HEK293 (cell line): Measurements from ENCODE around the gene PRR36.

ENCODE experiments used
- CTCF ChIA-PET: fragments of 350-600 bp; formaldehyde crosslinking; extraction: SDS; loops from one replicate; lab custom pipeline; 2021; ENCODE audit warnings: antibody characterized with exemption; lab: Yijun Ruan, JAX
- POLR2A ChIA-PET: fragments of 300-600 bp; formaldehyde crosslinking; extraction: SDS; loops from one replicate; lab custom pipeline; 2020; ENCODE audit warnings: antibody characterized with exemption, inconsistent platforms; lab: Yijun Ruan, JAX
- H3K27ac ChIP-seq: fragments of 200-500 bp; sonication (Bioruptor generic); 2 replicates; pipeline ENCODE4 v1.5.1; 2014; ENCODE audit warnings: low read depth, low read length, control low read depth, inconsistent platforms; ENCODE audit errors: extremely low read depth
- H3K36me3 ChIP-seq, 2 experiments: fragments of 200-500 bp in 1 of 2; sonication (Bioruptor generic) in 1 of 2; 1 replicate in 1 of 2; 2 replicates in 1 of 2; pipeline ENCODE4 v1.5.1; 2014 to 2017; ENCODE audit warnings: inconsistent platforms in 2 of 2, low read length in 2 of 2; ENCODE audit not compliant: control insufficient read depth in 2 of 2, insufficient read depth in 1 of 2
- H3K4me1 ChIP-seq: fragments of 200-500 bp; sonication (Bioruptor generic); 2 replicates; pipeline ENCODE4 v1.5.1; 2014; ENCODE audit warnings: mild to moderate bottlenecking, low read length, inconsistent platforms; ENCODE audit not compliant: control insufficient read depth, insufficient read depth
- H3K4me3 ChIP-seq: 2 replicates; pipeline ENCODE4 v1.5.1; 2011; ENCODE audit warnings: low read depth, mild to moderate bottlenecking, control low read depth, low read length, moderate library complexity
- H3K9me3 ChIP-seq: fragments of 200-500 bp; sonication (Bioruptor generic); 2 replicates; pipeline ENCODE4 v1.5.1; 2014; ENCODE audit warnings: low read depth, low read length, inconsistent platforms; ENCODE audit not compliant: control insufficient read depth, insufficient read depth
- FEZF1 ChIP-seq: fragments of 450-650 bp; formaldehyde crosslinking; IDR thresholded peaks from 2 replicates; pipeline ENCODE4 v1.5.1; 2016; ENCODE audit warnings: missing biosample characterization, missing genetic modification characterization
- KLF1 ChIP-seq: fragments of 450-650 bp; formaldehyde crosslinking; IDR thresholded peaks from 2 replicates; pipeline ENCODE4 v1.5.1; 2016; ENCODE audit warnings: missing biosample characterization, missing genetic modification characterization
- KLF10 ChIP-seq: fragments of 450-650 bp; IDR thresholded peaks from 2 replicates; pipeline ENCODE4 v1.5.1; 2018; ENCODE audit warnings: missing biosample characterization, mild to moderate bottlenecking, missing genetic modification characterization
- KLF8 ChIP-seq: fragments of 450-650 bp; formaldehyde crosslinking; IDR thresholded peaks from 2 replicates; pipeline ENCODE4 v1.5.1; 2016; ENCODE audit warnings: missing biosample characterization, missing genetic modification characterization
- OSR2 ChIP-seq: fragments of 450-650 bp; formaldehyde crosslinking; IDR thresholded peaks from 2 replicates; pipeline ENCODE4 v1.5.1; 2016; ENCODE audit warnings: missing biosample characterization, missing genetic modification characterization
- RBAK ChIP-seq: fragments of 450-650 bp; formaldehyde crosslinking; IDR thresholded peaks from 2 replicates; pipeline ENCODE4 v1.5.1; 2016; ENCODE audit warnings: missing biosample characterization, missing genetic modification characterization
- ZBTB8A ChIP-seq: fragments of 450-650 bp; formaldehyde crosslinking; IDR thresholded peaks from 2 replicates; pipeline ENCODE4 v1.5.1; 2016; ENCODE audit warnings: missing biosample characterization, missing genetic modification characterization
- ZIC2 ChIP-seq: fragments of 450-650 bp; formaldehyde crosslinking; IDR thresholded peaks from 2 replicates; pipeline ENCODE4 v1.5.1; 2016; ENCODE audit warnings: missing biosample characterization, missing genetic modification characterization
- ZNF10 ChIP-seq: fragments of 450-650 bp; formaldehyde crosslinking; IDR thresholded peaks from 2 replicates; pipeline ENCODE4 v1.5.1; 2017; ENCODE audit warnings: missing biosample characterization, missing genetic modification characterization
- ZNF121 ChIP-seq: fragments of 450-650 bp; formaldehyde crosslinking; IDR thresholded peaks from 2 replicates; pipeline ENCODE4 v1.5.1; 2016; ENCODE audit warnings: missing biosample characterization, missing genetic modification characterization
- ZNF133 ChIP-seq: fragments of 450-650 bp; formaldehyde crosslinking; IDR thresholded peaks from 2 replicates; pipeline ENCODE4 v1.5.1; 2016; ENCODE audit warnings: missing biosample characterization, missing genetic modification characterization
- ZNF175 ChIP-seq: fragments of 450-650 bp; formaldehyde crosslinking; IDR thresholded peaks from 2 replicates; pipeline ENCODE4 v1.5.1; 2016; ENCODE audit warnings: missing biosample characterization, missing genetic modification characterization
- ZNF221 ChIP-seq: fragments of 450-650 bp; formaldehyde crosslinking; IDR thresholded peaks from 2 replicates; pipeline ENCODE4 v1.5.1; 2017; ENCODE audit warnings: missing biosample characterization, missing genetic modification characterization, borderline replicate concordance
- ZNF24 ChIP-seq: fragments of 450-650 bp; formaldehyde crosslinking; IDR thresholded peaks from 2 replicates; pipeline ENCODE4 v1.5.1; 2016; ENCODE audit warnings: missing biosample characterization, missing genetic modification characterization
- ZNF324 ChIP-seq: fragments of 450-650 bp; formaldehyde crosslinking; IDR thresholded peaks from 2 replicates; pipeline ENCODE4 v1.5.1; 2016; ENCODE audit warnings: missing biosample characterization, missing genetic modification characterization
- ZNF354C ChIP-seq: fragments of 450-650 bp; formaldehyde crosslinking; IDR thresholded peaks from 2 replicates; pipeline ENCODE4 v1.5.1; 2016; ENCODE audit warnings: missing biosample characterization, missing genetic modification characterization, low read depth, borderline replicate concordance
- ZNF391 ChIP-seq: fragments of 450-650 bp; formaldehyde crosslinking; IDR thresholded peaks from 2 replicates; pipeline ENCODE4 v1.5.1; 2016; ENCODE audit warnings: low read depth, missing biosample characterization, missing genetic modification characterization, borderline replicate concordance
- ZNF621 ChIP-seq: fragments of 450-650 bp; formaldehyde crosslinking; IDR thresholded peaks from 2 replicates; pipeline ENCODE4 v1.5.1; 2017; ENCODE audit warnings: missing biosample characterization, missing genetic modification characterization
- ZNF76 ChIP-seq: fragments of 450-650 bp; formaldehyde crosslinking; IDR thresholded peaks from 2 replicates; pipeline ENCODE4; 2016; ENCODE audit warnings: low read depth, missing biosample characterization, missing genetic modification characterization, borderline replicate concordance
- TF ChIP-seq, protein P1 (sequence below): fragments of 450-650 bp; formaldehyde crosslinking; IDR thresholded peaks from 2 replicates; pipeline ENCODE4 v1.5.1; 2017; ENCODE audit warnings: missing biosample characterization, mild to moderate bottlenecking, missing genetic modification characterization, moderate library complexity
- TF ChIP-seq, protein P2 (sequence below): sonication (generic); formaldehyde crosslinking; IDR thresholded peaks from 2 replicates; pipeline ENCODE4 v1.8.1; 2022; ENCODE audit warnings: mild to moderate bottlenecking, moderate library complexity, missing genetic modification reagents
- TF ChIP-seq, protein P3 (sequence below): fragments of 450-650 bp; formaldehyde crosslinking; IDR thresholded peaks from 2 replicates; pipeline ENCODE4 v1.5.1; 2016; ENCODE audit warnings: missing biosample characterization, missing genetic modification characterization

PRR36 gene

DNA sequence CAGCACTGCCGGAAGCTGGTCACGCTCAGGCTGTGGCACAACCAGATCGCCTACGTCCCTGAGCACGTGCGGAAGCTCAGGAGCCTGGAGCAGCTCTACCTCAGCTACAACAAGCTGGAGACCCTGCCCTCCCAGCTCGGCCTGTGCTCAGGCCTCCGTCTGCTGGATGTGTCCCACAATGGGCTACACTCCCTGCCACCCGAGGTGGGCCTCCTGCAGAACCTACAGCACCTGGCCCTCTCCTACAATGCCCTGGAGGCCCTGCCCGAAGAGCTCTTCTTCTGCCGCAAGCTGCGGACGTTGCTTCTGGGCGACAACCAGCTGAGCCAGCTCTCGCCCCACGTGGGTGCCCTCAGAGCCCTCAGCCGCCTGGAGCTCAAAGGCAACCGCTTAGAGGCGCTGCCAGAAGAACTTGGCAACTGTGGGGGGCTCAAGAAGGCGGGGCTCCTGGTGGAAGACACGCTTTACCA is 26.2 kb upstream of the PRR36 start:
- H3K36me3 ChIP-seq = peaks cover 3 to 32% of the 10 kb centered on the region in 2 experiments; a peak in 2 of 3 replicates
- no peak overlapping the region for H3K4me3 ChIP-seq
- H3K9me3 ChIP-seq = no peaks in the 10 kb centered on the region
- H3K4me1 ChIP-seq = peaks cover 5% of the 10 kb centered on the region; the same call in 1 of the 2 replicates
- TF ChIP-seq KLF10 (tag by site-specific recombination) = no peak
- TF ChIP-seq ZBTB8A (tag by site-specific recombination) = no peak
- H3K27ac ChIP-seq = no peak overlapping the region
- ChIA-PET CTCF (interaction anchor here (0.5 to 3.1 kb wide), 7 partner anchors 8 to 265 kb away, joined by 3 to 21 read pairs (median 4); no protein-coding TSS in a partner anchor), POLR2A (interaction anchor here (0.5 to 3.4 kb wide), 8 partner anchors 9 to 43 kb away, joined by 3 to 22 read pairs (median 6); partner anchors contain the start of genes LRRC8E, SNAPC2 and TIMM44)

DNA sequence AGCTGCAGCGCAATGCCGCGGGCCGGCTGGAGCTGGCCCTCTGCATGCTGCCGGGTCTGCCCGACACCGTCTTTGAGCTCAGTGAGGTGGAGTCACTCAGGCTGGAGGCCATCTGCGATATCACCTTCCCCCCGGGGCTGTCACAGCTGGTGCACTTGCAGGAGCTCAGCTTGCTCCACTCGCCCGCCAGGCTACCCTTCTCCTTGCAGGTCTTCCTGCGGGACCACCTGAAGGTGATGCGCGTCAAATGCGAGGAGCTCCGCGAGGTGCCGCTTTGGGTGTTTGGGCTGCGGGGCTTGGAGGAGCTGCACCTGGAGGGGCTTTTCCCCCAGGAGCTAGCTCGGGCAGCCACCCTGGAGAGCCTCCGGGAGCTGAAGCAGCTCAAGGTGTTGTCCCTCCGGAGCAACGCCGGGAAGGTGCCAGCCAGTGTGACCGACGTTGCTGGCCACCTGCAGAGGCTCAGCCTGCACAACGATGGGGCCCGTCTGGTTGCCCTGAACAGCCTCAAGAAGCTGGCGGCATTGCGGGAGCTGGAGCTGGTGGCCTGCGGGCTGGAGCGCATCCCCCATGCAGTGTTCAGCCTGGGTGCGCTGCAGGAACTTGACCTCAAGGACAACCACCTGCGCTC is 25.7 kb upstream of the PRR36 start:
- Histone ChIP-seq H3K4me1 (0 out of 2 replicates have a peak, but pooled peaks cover 2% of the 10 kb centered on the region), H3K27ac (no peak overlapping the region), H3K4me3 (no peak overlapping the region)
- POLR2A ChIA-PET = interaction anchor here (0.5 to 3.4 kb wide), 7 partner anchors 9 to 43 kb away, joined by 3 to 22 read pairs (median 5); partner anchors contain the start of genes LRRC8E, SNAPC2 and TIMM44
- no peak for TF ChIP-seq RBAK
- TF ChIP-seq ZNF621 = no peak
- no peak for TF ChIP-seq ZNF324 (tag by site-specific recombination)
- TF ChIP-seq ZNF175 = no peak
- TF ChIP-seq ZNF24 = no peak
- TF ChIP-seq, protein P1, sequence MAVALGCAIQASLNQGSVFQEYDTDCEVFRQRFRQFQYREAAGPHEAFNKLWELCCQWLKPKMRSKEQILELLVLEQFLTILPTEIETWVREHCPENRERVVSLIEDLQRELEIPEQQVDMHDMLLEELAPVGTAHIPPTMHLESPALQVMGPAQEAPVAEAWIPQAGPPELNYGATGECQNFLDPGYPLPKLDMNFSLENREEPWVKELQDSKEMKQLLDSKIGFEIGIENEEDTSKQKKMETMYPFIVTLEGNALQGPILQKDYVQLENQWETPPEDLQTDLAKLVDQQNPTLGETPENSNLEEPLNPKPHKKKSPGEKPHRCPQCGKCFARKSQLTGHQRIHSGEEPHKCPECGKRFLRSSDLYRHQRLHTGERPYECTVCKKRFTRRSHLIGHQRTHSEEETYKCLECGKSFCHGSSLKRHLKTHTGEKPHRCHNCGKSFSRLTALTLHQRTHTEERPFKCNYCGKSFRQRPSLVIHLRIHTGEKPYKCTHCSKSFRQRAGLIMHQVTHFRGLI (tag by site-specific recombination) = no peak
- no peak for TF ChIP-seq ZNF133 (tag by site-specific recombination)
- TF ChIP-seq, protein P2, sequence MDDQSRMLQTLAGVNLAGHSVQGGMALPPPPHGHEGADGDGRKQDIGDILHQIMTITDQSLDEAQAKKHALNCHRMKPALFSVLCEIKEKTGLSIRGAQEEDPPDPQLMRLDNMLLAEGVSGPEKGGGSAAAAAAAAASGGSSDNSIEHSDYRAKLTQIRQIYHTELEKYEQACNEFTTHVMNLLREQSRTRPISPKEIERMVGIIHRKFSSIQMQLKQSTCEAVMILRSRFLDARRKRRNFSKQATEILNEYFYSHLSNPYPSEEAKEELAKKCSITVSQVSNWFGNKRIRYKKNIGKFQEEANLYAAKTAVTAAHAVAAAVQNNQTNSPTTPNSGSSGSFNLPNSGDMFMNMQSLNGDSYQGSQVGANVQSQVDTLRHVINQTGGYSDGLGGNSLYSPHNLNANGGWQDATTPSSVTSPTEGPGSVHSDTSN (CRISPR knock-in tag) = no peak
- TF ChIP-seq ZNF10 (tag by site-specific recombination) = no peak
- no peak for TF ChIP-seq ZIC2
- TF ChIP-seq OSR2 (tag by site-specific recombination) = no peak
- TF ChIP-seq, protein P3, sequence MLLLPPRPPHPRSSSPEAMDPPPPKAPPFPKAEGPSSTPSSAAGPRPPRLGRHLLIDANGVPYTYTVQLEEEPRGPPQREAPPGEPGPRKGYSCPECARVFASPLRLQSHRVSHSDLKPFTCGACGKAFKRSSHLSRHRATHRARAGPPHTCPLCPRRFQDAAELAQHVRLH = no peak
- TF ChIP-seq ZNF354C (tag by site-specific recombination) = no peak
- TF ChIP-seq ZNF121 (tag by site-specific recombination) = no peak
- TF ChIP-seq ZNF391 = no peak
- no peak for TF ChIP-seq FEZF1 (tag by site-specific recombination)
- TF ChIP-seq, all 188 proteins: peak for 0
- H3K9me3 ChIP-seq = no peaks in the 10 kb centered on the region
- CTCF ChIA-PET = interaction anchor here (0.5 to 3.1 kb wide), 7 partner anchors 8 to 265 kb away, joined by 3 to 21 read pairs (median 4); partner anchors contain the start of gene PRR36
- H3K36me3 ChIP-seq = peaks cover 3 to 34% of the 10 kb centered on the region in 2 experiments; a peak in 2 of 3 replicates

DNA sequence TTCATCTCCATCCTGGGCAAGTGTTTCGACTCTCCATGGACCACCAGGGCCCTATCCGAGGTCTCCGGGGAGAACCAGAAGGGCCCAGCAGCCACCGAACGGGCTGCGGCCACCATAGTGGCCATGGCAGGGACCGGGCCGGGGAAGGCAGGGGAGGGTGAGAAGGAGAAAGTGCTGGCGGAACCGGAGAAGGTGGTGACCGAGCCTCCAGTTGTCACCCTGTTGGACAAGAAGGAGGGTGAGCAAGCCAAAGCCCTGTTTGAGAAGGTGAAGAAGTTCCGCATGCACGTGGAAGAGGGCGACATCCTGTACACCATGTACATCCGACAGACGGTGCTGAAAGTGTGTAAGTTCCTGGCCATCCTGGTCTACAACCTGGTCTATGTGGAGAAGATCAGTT is 24.8 kb upstream of the PRR36 start:
- TF ChIP-seq ZNF354C (tag by site-specific recombination) (no peak), KLF1 (tag by site-specific recombination) (no peak), KLF8 (tag by site-specific recombination) (no peak), ZNF76 (tag by site-specific recombination) (no peak), ZNF221 (no peak)
- TF ChIP-seq, all 188 proteins: peak for 0
- no peaks in the 10 kb centered on the region for H3K9me3 ChIP-seq
- H3K36me3 ChIP-seq = peaks cover 3 to 34% of the 10 kb centered on the region in 2 experiments; a peak in 2 of 3 replicates
- no peaks in the 10 kb centered on the region for H3K4me1 ChIP-seq
- POLR2A ChIA-PET = interaction anchor here (0.9 to 1.9 kb wide), 3 partner anchors 10 to 21 kb away, joined by 3 to 8 read pairs (median 5); partner anchors contain the start of genes LRRC8E and SNAPC2
- CTCF ChIA-PET = interaction anchor here (0.7 to 2.1 kb wide), 4 partner anchors 11 to 30 kb away, joined by 3 to 6 read pairs (median 4); partner anchors contain the start of gene PRR36
- no peak overlapping the region for H3K27ac ChIP-seq
- H3K4me3 ChIP-seq = no peak overlapping the region
